NCI-H460 (cell line): ENCODE measurements around the gene TRAPPC3. TPM values are rescaled to one million over a fixed set of nuclear protein-coding genes. Genes with fewer than 3 reads are reported as not detected.

Source experiments
- DNase-seq: peaks from one replicate; pipeline ENCODE4 v3.0.0-alpha.2; 2016; ENCODE audit warnings: low read depth; ENCODE audit errors: extremely low read depth
- total RNA-seq: library from RNA; depleted of rRNA; stranded (reverse); fragments of >200 nt; shearing (Covaris generic); gene quantifications from 2 replicates; pipeline ENCODE4 v1.2.3, GENCODE V29; 2014

Gene TRAPPC3
- total RNA-seq, 1 experiment from 2014 or later: 54.7 TPM

- DNase-seq: no peak
These were observed 5.6 kb upstream of the TRAPPC3 start for GRCh38 chr1:36154765-36155407.

- DNase-seq: no peak
These were observed 5.0 kb upstream of the TRAPPC3 start for GRCh38 chr1:36154335-36154734.

- no peak for DNase-seq
These were observed 4.2 kb upstream of the TRAPPC3 start for GRCh38 chr1:36153476-36153875.

GRCh38 chr1:36151845-36152203 is 2.5 kb upstream of the TRAPPC3 start:
- DNase-seq: no peak

- DNase-seq: no peak
These were observed 2.0 kb upstream of the TRAPPC3 start for GRCh38 chr1:36151134-36151844.

GRCh38 chr1:36150296-36151133 is 1.2 kb upstream of the TRAPPC3 start:
- peak; percentile 88 for DNase-seq

GRCh38 chr1:36149973-36150295 is 648 bp upstream of the TRAPPC3 start:
- no peak for DNase-seq

- no peak for DNase-seq
These were observed 457 bp downstream of the TRAPPC3 start for GRCh38 chr1:36148821-36149236.

GRCh38 chr1:36144413-36144812 is 4.9 kb downstream of the TRAPPC3 start:
- no peak for DNase-seq

GRCh38 chr1:36143424-36143823 is 5.9 kb downstream of the TRAPPC3 start:
- DNase-seq: no peak

- DNase-seq: no peak
These were observed 7.2 kb downstream of the TRAPPC3 start for GRCh38 chr1:36142121-36142520.

GRCh38 chr1:36139521-36139920 is 9.8 kb downstream of the TRAPPC3 start:
- DNase-seq: no peak

- DNase-seq: no peak
These were observed 11.5 kb downstream of the TRAPPC3 start for GRCh38 chr1:36137776-36138175.

- DNase-seq: no peak
These were observed 12.1 kb downstream of the TRAPPC3 start for GRCh38 chr1:36137226-36137625.

- no peak for DNase-seq
These were observed 12.8 kb downstream of the TRAPPC3 start for GRCh38 chr1:36136535-36136934.

GRCh38 chr1:36135796-36136195 is 13.5 kb downstream of the TRAPPC3 start:
- no peak for DNase-seq

GRCh38 chr1:36135330-36135667 is 14.0 kb downstream of the TRAPPC3 start:
- no peak for DNase-seq

GRCh38 chr1:36134505-36135329 is 14.6 kb downstream of the TRAPPC3 start:
- DNase-seq: no peak

GRCh38 chr1:36134031-36134430 is 15.3 kb downstream of the TRAPPC3 start:
- no peak for DNase-seq

- no peak for DNase-seq
These were observed 15.8 kb downstream of the TRAPPC3 start for GRCh38 chr1:36133484-36133883.

- no peak for DNase-seq
These were observed 17.3 kb downstream of the TRAPPC3 start for GRCh38 chr1:36132029-36132428.
